CD4-positive, alpha-beta T cell (primary cell): ENCODE results near the gene SAPCD1. TPM values are rescaled to one million over a fixed set of nuclear protein-coding genes. Genes with fewer than 3 reads are reported as not detected.

Source experiments
- ATAC-seq: fragments of 200-7000 bp; cut with Tn5 transposase; one replicate; pipeline ENCODE4 v1.10.0; 2022; ENCODE audit warnings: mild to moderate bottlenecking; ENCODE audit not compliant: poor library complexity
- CTCF ChIA-PET: fragments of 350-600 bp; sonication (Branson Sonifier 250); formaldehyde crosslinking; loops from one replicate; lab custom pipeline; 2021; ENCODE audit warnings: antibody characterized with exemption, inconsistent platforms; lab: Charles Lee
- POLR2A ChIA-PET: fragments of 350-600 bp; sonication (Branson Sonifier 250); formaldehyde crosslinking; loops from one replicate; lab custom pipeline; 2021; ENCODE audit warnings: antibody characterized with exemption, inconsistent platforms; lab: Charles Lee
- DNase-seq, 14 experiments: peaks; one replicate each; pipeline ENCODE4 v3.0.0-alpha.2; 2013 to 2020; ENCODE audit warnings: mixed read lengths in 2 of 14
- H3K27ac ChIP-seq, 2 donors: one replicate each; pipeline versions ENCODE4 v1.5.1 to v1.7.0; 2013; ENCODE audit warnings: low read length in 2 of 2, low read depth in 1 of 2, mild to moderate bottlenecking in 1 of 2
- H3K27me3 ChIP-seq, 2 experiments: 1 replicate in 1 of 2; 2 replicates in 1 of 2; pipeline versions ENCODE4 v1.6.1 to v1.7.0; 2013; ENCODE audit warnings: low read length in 2 of 2, control low read depth in 1 of 2, mild to moderate bottlenecking in 1 of 2, moderate library complexity in 1 of 2; ENCODE audit not compliant: insufficient read depth in 2 of 2, control insufficient read depth in 1 of 2
- H3K36me3 ChIP-seq: one replicate; pipeline ENCODE4 v1.6.1; 2013; ENCODE audit warnings: low read length, control low read depth; ENCODE audit not compliant: insufficient read depth
- H3K4me1 ChIP-seq: one replicate; pipeline ENCODE4 v1.6.1; 2013; ENCODE audit warnings: low read length, control low read depth; ENCODE audit not compliant: insufficient read depth
- H3K4me3 ChIP-seq: one replicate; pipeline ENCODE4 v1.5.1; 2013; ENCODE audit warnings: mild to moderate bottlenecking, low read length, moderate library complexity
- H3K9me3 ChIP-seq, 2 experiments: 1 replicate in 1 of 2; 2 replicates in 1 of 2; pipeline versions ENCODE4 v1.6.1 to v1.7.0; 2013; ENCODE audit warnings: low read length in 2 of 2, mild to moderate bottlenecking in 2 of 2, control low read depth in 1 of 2, moderate library complexity in 1 of 2; ENCODE audit not compliant: control insufficient read depth in 1 of 2, insufficient read depth in 1 of 2
- H3K27ac Mint-ChIP-seq: one replicate; pipeline ENCODE4 v1.8.0; 2020; ENCODE audit warnings: mixed read lengths
- H3K27me3 Mint-ChIP-seq: one replicate; pipeline ENCODE4 v1.8.0; 2021; ENCODE audit warnings: mixed read lengths
- H3K36me3 Mint-ChIP-seq: one replicate; pipeline ENCODE4 v1.8.0; 2021; ENCODE audit warnings: low read depth, mixed read lengths
- H3K4me1 Mint-ChIP-seq: one replicate; pipeline ENCODE4 v1.8.0; 2021; ENCODE audit warnings: low read depth, mixed read lengths
- H3K4me3 Mint-ChIP-seq: one replicate; pipeline ENCODE4 v1.8.0; 2020; ENCODE audit warnings: mild to moderate bottlenecking, mixed read lengths
- H3K9me3 Mint-ChIP-seq: one replicate; pipeline ENCODE4 v1.8.0; 2020; ENCODE audit warnings: mixed read lengths
- CTCF ChIP-seq: fragments of 200-600 bp; IDR thresholded peaks from one replicate; pipeline ENCODE4 v1.8.0; 2022; ENCODE audit warnings: antibody characterized with exemption, mild to moderate bottlenecking
- intact Hi-C, 2 experiments: fragments of 100-400 bp; cut with DNase I in 1 of 2; cut with micrococcal nuclease in 1 of 2; formaldehyde crosslinking; loops; one replicate each; pipeline versions ENCODE4 v1.15.1 to v1.9.0; 2023 to 2025; cut with DNase I, micrococcal nuclease
- total RNA-seq, 174 experiments: library from RNA in 2 of 174; stranded (reverse) in 2 of 174; gene quantifications; one replicate each; pipeline ENCODE4 v1.2.3 and lab custom pipeline; 2021 to 2026

SAPCD1 gene
- total RNA-seq, 2 experiments from 2014 or later: 2.7 to 2.8 TPM

GRCh38 chr6:31719001-31719400 lies 43.5 kb upstream of the SAPCD1 start:
- TF ChIP-seq CTCF: no peak
- no peaks in the 10 kb centered on the region for H3K9me3 ChIP-seq
- no peak overlapping the region for H3K27ac ChIP-seq
- H3K9me3 Mint-ChIP-seq: no peaks in the 10 kb centered on the region
- CTCF ChIA-PET: no interaction called here
- intact Hi-C loops: no loop called here
- DNase-seq: no peak
- H3K4me1 Mint-ChIP-seq: peaks cover 3% of the 10 kb centered on the region
- POLR2A ChIA-PET: no interaction called here
- H3K4me1 ChIP-seq: peaks cover 6% of the 10 kb centered on the region
- no peaks in the 10 kb centered on the region for H3K36me3 Mint-ChIP-seq
- no peaks in the 10 kb centered on the region for H3K27me3 ChIP-seq
- no peak overlapping the region for H3K4me3 Mint-ChIP-seq
- no peaks in the 10 kb centered on the region for H3K27me3 Mint-ChIP-seq
- H3K36me3 ChIP-seq: no peaks in the 10 kb centered on the region
- H3K4me3 ChIP-seq: no peak overlapping the region
- H3K27ac Mint-ChIP-seq: no peak overlapping the region
- ATAC-seq: no peak

- DNase-seq (no peak), ATAC-seq (no peak)
- Histone ChIP-seq H3K9me3 (no peaks in the 10 kb centered on the region), H3K4me1 (peaks cover 6% of the 10 kb centered on the region), H3K27ac (no peak overlapping the region), H3K4me3 (no peak overlapping the region), H3K27me3 (no peaks in the 10 kb centered on the region), H3K36me3 (no peaks in the 10 kb centered on the region)
- CTCF ChIA-PET: interaction anchor here (0.6 kb wide), 1 partner anchor 602 kb away, joined by 3 read pairs; no protein-coding TSS in a partner anchor
- intact Hi-C loops: no loop called here
- no peak overlapping the region for H3K4me3 Mint-ChIP-seq
- no peak overlapping the region for H3K27ac Mint-ChIP-seq
- no peaks in the 10 kb centered on the region for H3K4me1 Mint-ChIP-seq
- TF ChIP-seq CTCF: no peak
- POLR2A ChIA-PET: no interaction called here
- no peaks in the 10 kb centered on the region for H3K36me3 Mint-ChIP-seq
- H3K27me3 Mint-ChIP-seq: no peaks in the 10 kb centered on the region
- H3K9me3 Mint-ChIP-seq: no peaks in the 10 kb centered on the region
These were observed 42.2 kb upstream of the SAPCD1 start for GRCh38 chr6:31720196-31720770.

GRCh38 chr6:31721351-31722020 lies 41.0 kb upstream of the SAPCD1 start, which contains the start of gene LY6G6C:
Gene LY6G6C (minus strand): TSS chr6:31721746. CDS start chr6:31721679, 67 bp downstream.
- POLR2A ChIA-PET: no interaction called here
- Histone ChIP-seq H3K27me3 (no peaks in the 10 kb centered on the region), H3K36me3 (no peaks in the 10 kb centered on the region), H3K27ac (no peak within 1 kb of the TSS), H3K9me3 (no peaks in the 10 kb centered on the region), H3K4me3 (no peak within 1 kb of the TSS), H3K4me1 (peaks cover 15% of the 10 kb centered on the region)
- ATAC-seq (no peak), DNase-seq (no peak)
- intact Hi-C loops: no loop called here
- no peaks in the 10 kb centered on the region for H3K9me3 Mint-ChIP-seq
- no peak for TF ChIP-seq CTCF
- CTCF ChIA-PET: no interaction called here
- peaks cover under 1% of the 10 kb centered on the region for H3K36me3 Mint-ChIP-seq
- H3K27me3 Mint-ChIP-seq: no peaks in the 10 kb centered on the region
- H3K4me1 Mint-ChIP-seq: peaks cover 10% of the 10 kb centered on the region
- H3K4me3 Mint-ChIP-seq: no peak within 1 kb of the TSS
- no peak within 1 kb of the TSS for H3K27ac Mint-ChIP-seq
